ENCODE results near the gene CELF4. TPM values are rescaled to one million over a fixed set of nuclear protein-coding genes. Genes with fewer than 3 reads are reported as not detected.

CELF4 gene
- total and polyA plus RNA-seq, 10 of the 15 experiments (the other 5 are each of a cell fraction or from before 2014, with no cell fraction given): 0.03 to 0.32 TPM; not detected in 8

DNA sequence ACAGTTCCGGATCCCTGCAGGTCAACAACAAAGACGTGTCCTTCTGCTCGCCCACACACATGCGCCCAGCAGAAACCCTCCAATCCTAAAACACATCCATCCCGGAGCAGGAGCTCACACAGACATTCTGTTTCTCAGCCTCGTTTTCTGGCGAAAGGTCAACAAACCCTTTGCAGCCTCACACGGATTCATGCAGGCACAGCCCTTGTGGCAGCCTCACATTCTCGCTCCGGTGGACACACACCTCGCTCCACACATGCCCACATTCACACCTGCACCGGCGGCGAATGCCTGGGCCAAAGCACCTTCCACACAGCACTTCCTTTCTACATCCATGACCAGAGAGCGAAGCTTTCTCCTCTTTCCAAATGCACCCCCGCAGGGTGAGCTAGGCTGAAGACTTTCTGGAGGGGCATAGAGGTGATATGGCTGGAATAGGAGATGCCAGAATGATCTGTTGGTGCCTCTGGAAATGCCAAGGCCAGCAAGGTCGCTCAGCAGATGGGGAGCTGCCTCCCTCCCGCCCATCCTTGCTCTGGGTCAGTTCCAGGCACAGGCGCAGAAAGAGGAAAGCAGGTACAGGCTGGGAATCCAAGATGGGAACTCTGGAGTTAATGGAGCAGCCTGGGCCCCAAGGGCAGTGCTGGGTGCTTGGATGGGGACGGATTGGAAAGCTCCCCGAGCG, 88.8 kb downstream of the CELF4 start:
- in situ Hi-C loops (cut with MboI): loop anchor here (5.0 kb wide), 1 partner anchor 89 kb away; no protein-coding TSS in a partner anchor
- H3K9me3 ChIP-seq (replicated peaks; ENCODE audit: control insufficient read depth, insufficient read depth, low read length): no peaks in the 10 kb centered on the region
- H3K9ac ChIP-seq (ENCODE audit: control insufficient read depth, insufficient read depth, low read length): no peak overlapping the region
- DNase-seq (ENCODE audit: low read depth, low spot score) (no peak), FAIRE-seq (no peak), ATAC-seq (no peak)
- H3K27me3 ChIP-seq (replicated peaks in 1 of 2; ENCODE audit: control insufficient read depth in 2 of 2, insufficient read depth in 2 of 2, low read length in 1 of 2): peaks cover 2 to 3% of the 10 kb centered on the region in 2 experiments; a peak in 3 of 4 replicates
- intact Hi-C loops (cut with micrococcal nuclease; ENCODE audit: unreplicated experiment): loop anchor here (1.0 to 5.0 kb wide), 2 partner anchors 90 to 534 kb away; no protein-coding TSS in a partner anchor
- ChIA-PET POLR2A (no interaction called here), SMC1A (ENCODE audit: uncharacterized antibody, unreplicated experiment) (no interaction called here), RAD21 (ENCODE audit: unreplicated experiment) (no interaction called here), CTCF (interaction anchor here (0.8 kb wide), 1 partner anchor 9 kb away, joined by 3 read pairs; no protein-coding TSS in a partner anchor)
- H3K4me2 ChIP-seq (ENCODE audit: control insufficient read depth, insufficient read depth): no peak overlapping the region
- no peaks in the 10 kb centered on the region for H3K79me2 ChIP-seq (ENCODE audit: control insufficient read depth, insufficient read depth, low read length)
- no TSS peak for BruUV-seq (replicated peaks)
- no peak overlapping the region for H3K27ac ChIP-seq (ENCODE audit: control insufficient read depth, insufficient read depth)
- no peak overlapping the region for H3K4me3 ChIP-seq
- 18% methylated on average over 22 of the region's 22 CpGs for WGBS (ENCODE audit: insufficient coverage, insufficient replicate concordance, low lambda C conversion rate, missing lambda C conversion rate)
- H3K4me1 ChIP-seq (ENCODE audit: control insufficient read depth, insufficient read depth, low read length): no peaks in the 10 kb centered on the region
- H2AFZ ChIP-seq (ENCODE audit: control insufficient read depth, low read depth, low read length): no peak overlapping the region
- no peaks in the 10 kb centered on the region for H4K20me1 ChIP-seq (ENCODE audit: control insufficient read depth, insufficient read depth)
- no peaks in the 10 kb centered on the region for H3K36me3 ChIP-seq (ENCODE audit: control insufficient read depth in 2 of 2, insufficient read depth in 2 of 2, low read length in 1 of 2)
- no peak for TF ChIP-seq BCL11A (IDR thresholded peaks at IDR 0.05; ENCODE audit: low read depth, low read length)
- TF ChIP-seq, protein P1, sequence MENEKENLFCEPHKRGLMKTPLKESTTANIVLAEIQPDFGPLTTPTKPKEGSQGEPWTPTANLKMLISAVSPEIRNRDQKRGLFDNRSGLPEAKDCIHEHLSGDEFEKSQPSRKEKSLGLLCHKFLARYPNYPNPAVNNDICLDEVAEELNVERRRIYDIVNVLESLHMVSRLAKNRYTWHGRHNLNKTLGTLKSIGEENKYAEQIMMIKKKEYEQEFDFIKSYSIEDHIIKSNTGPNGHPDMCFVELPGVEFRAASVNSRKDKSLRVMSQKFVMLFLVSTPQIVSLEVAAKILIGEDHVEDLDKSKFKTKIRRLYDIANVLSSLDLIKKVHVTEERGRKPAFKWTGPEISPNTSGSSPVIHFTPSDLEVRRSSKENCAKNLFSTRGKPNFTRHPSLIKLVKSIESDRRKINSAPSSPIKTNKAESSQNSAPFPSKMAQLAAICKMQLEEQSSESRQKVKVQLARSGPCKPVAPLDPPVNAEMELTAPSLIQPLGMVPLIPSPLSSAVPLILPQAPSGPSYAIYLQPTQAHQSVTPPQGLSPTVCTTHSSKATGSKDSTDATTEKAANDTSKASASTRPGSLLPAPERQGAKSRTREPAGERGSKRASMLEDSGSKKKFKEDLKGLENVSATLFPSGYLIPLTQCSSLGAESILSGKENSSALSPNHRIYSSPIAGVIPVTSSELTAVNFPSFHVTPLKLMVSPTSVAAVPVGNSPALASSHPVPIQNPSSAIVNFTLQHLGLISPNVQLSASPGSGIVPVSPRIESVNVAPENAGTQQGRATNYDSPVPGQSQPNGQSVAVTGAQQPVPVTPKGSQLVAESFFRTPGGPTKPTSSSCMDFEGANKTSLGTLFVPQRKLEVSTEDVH (IDR thresholded peaks at IDR 0.05; ENCODE audit: low read depth, partially characterized antibody): no peak
- no peak for TF ChIP-seq ZNF24 (IDR thresholded peaks at IDR 0.05)
- TF ChIP-seq, protein P2, sequence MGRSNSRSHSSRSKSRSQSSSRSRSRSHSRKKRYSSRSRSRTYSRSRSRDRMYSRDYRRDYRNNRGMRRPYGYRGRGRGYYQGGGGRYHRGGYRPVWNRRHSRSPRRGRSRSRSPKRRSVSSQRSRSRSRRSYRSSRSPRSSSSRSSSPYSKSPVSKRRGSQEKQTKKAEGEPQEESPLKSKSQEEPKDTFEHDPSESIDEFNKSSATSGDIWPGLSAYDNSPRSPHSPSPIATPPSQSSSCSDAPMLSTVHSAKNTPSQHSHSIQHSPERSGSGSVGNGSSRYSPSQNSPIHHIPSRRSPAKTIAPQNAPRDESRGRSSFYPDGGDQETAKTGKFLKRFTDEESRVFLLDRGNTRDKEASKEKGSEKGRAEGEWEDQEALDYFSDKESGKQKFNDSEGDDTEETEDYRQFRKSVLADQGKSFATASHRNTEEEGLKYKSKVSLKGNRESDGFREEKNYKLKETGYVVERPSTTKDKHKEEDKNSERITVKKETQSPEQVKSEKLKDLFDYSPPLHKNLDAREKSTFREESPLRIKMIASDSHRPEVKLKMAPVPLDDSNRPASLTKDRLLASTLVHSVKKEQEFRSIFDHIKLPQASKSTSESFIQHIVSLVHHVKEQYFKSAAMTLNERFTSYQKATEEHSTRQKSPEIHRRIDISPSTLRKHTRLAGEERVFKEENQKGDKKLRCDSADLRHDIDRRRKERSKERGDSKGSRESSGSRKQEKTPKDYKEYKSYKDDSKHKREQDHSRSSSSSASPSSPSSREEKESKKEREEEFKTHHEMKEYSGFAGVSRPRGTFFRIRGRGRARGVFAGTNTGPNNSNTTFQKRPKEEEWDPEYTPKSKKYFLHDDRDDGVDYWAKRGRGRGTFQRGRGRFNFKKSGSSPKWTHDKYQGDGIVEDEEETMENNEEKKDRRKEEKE (IDR thresholded peaks at IDR 0.05): no peak
- TF ChIP-seq HCFC1 (IDR thresholded peaks at IDR 0.05; ENCODE audit: low read length): no peak
- TF ChIP-seq MEF2B (IDR thresholded peaks at IDR 0.05; ENCODE audit: partially characterized antibody, poor library complexity, severe bottlenecking): no peak

All from GM12878 (cell line).